GM19467 (cell line): ENCODE measurements around the gene PHACTR1.

Source experiments
- ATAC-seq: cut with Tn5 transposase; IDR thresholded peaks from one replicate; pipeline ENCODE4 v1.9.1; 2021; ENCODE audit warnings: mild to moderate bottlenecking, moderate library complexity; ENCODE audit not compliant: unreplicated experiment

PHACTR1 gene

GRCh38 chr6:13058051-13058450 lies 341.5 kb downstream of the PHACTR1 start:
- ATAC-seq: no peak

GRCh38 chr6:13059026-13059425 lies 342.5 kb downstream of the PHACTR1 start:
- no peak for ATAC-seq

- no peak for ATAC-seq
These were observed 346.8 kb downstream of the PHACTR1 start for GRCh38 chr6:13063300-13063918.

GRCh38 chr6:13065581-13065980 lies 349.0 kb downstream of the PHACTR1 start:
- no peak for ATAC-seq

- no peak for ATAC-seq
These were observed 349.5 kb downstream of the PHACTR1 start for GRCh38 chr6:13066050-13066449.

GRCh38 chr6:13066820-13067219 lies 350.3 kb downstream of the PHACTR1 start:
- no peak for ATAC-seq

GRCh38 chr6:13068586-13069210 lies 352.1 kb downstream of the PHACTR1 start:
- ATAC-seq: no peak

GRCh38 chr6:13071550-13072345 lies 355.2 kb downstream of the PHACTR1 start:
- ATAC-seq: no peak

- ATAC-seq: no peak
These were observed 356.2 kb downstream of the PHACTR1 start for GRCh38 chr6:13072686-13073347.

- ATAC-seq: no peak
These were observed 358.0 kb downstream of the PHACTR1 start for GRCh38 chr6:13074415-13075140.

GRCh38 chr6:13075141-13075845 lies 358.7 kb downstream of the PHACTR1 start:
- ATAC-seq: no peak

GRCh38 chr6:13076575-13076974 lies 360.0 kb downstream of the PHACTR1 start:
- no peak for ATAC-seq

- ATAC-seq: no peak
These were observed 360.6 kb downstream of the PHACTR1 start for GRCh38 chr6:13077117-13077516.

GRCh38 chr6:13079096-13079723 lies 362.6 kb downstream of the PHACTR1 start:
- no peak for ATAC-seq

GRCh38 chr6:13080462-13081188 lies 364.1 kb downstream of the PHACTR1 start:
- ATAC-seq: no peak

GRCh38 chr6:13081189-13081563 lies 364.6 kb downstream of the PHACTR1 start:
- ATAC-seq: no peak

GRCh38 chr6:13089296-13089994 lies 372.9 kb downstream of the PHACTR1 start:
- no peak for ATAC-seq

GRCh38 chr6:13091192-13091591 lies 374.6 kb downstream of the PHACTR1 start:
- ATAC-seq: no peak
